CD14-positive monocyte (primary cell): ENCODE data around the gene MAP2K7. TPM values are rescaled to one million over a fixed set of nuclear protein-coding genes. Genes with fewer than 3 reads are reported as not detected.
"Not testable (repeated sequence)": the region's sequence is repeated elsewhere in the genome, so short reads cannot be mapped to it uniquely, and the experiment has no call there.

Experiments
- DNase-seq, 3 donors: peaks; one replicate each; pipeline ENCODE4 v3.0.0-alpha.2; 2011 to 2022
- H2AFZ ChIP-seq: 2 replicates; pipeline ENCODE4 v1.6.0; 2012; ENCODE audit warnings: mild to moderate bottlenecking, low read depth, low read length, inconsistent platforms; ENCODE audit not compliant: insufficient read depth, poor library complexity, severe bottlenecking
- H3K27ac ChIP-seq, 2 donors: 1 replicate in 1 of 2; 2 replicates in 1 of 2; pipeline ENCODE4 v1.5.1; 2012 to 2013; ENCODE audit warnings: low read length in 2 of 2, control low read depth in 1 of 2, inconsistent platforms in 1 of 2, low read depth in 1 of 2, mild to moderate bottlenecking in 1 of 2
- H3K27me3 ChIP-seq, 2 donors: one replicate each; pipeline versions ENCODE4 v1.6.0 to v1.6.1; 2011 to 2013; ENCODE audit warnings: low read length in 2 of 2; ENCODE audit not compliant: control insufficient read depth in 2 of 2, insufficient read depth in 2 of 2
- H3K36me3 ChIP-seq, 2 donors: replicated peaks in 1 of 2; 1 replicate in 1 of 2; 2 replicates in 1 of 2; pipeline versions ENCODE4 v1.5.1 to v1.6.1; 2012 to 2013; ENCODE audit warnings: low read length in 2 of 2, control low read depth in 1 of 2, inconsistent platforms in 1 of 2, mild to moderate bottlenecking in 1 of 2; ENCODE audit not compliant: insufficient read depth in 2 of 2, control insufficient read depth in 1 of 2
- H3K4me1 ChIP-seq, 2 donors: 1 replicate in 1 of 2; 2 replicates in 1 of 2; pipeline versions ENCODE4 v1.5.1 to v1.6.1; 2012 to 2013; ENCODE audit warnings: low read length in 2 of 2, control low read depth in 1 of 2, inconsistent platforms in 1 of 2, mild to moderate bottlenecking in 1 of 2, moderate library complexity in 1 of 2; ENCODE audit not compliant: insufficient read depth in 2 of 2, control insufficient read depth in 1 of 2
- H3K4me2 ChIP-seq: replicated peaks from 2 replicates; pipeline ENCODE3; 2012; ENCODE audit warnings: low read length, moderate library complexity, mild to moderate bottlenecking; ENCODE audit not compliant: poor library complexity, severe bottlenecking; ENCODE audit errors: extremely low read depth
- H3K4me3 ChIP-seq, 3 experiments: fragments of 200-600 bp in 1 of 3; sonication (generic) in 1 of 3; replicated peaks in 1 of 3; 1 replicate in 2 of 3; 2 replicates in 1 of 3; pipeline ENCODE4 v1.5.1; 2011 to 2013; ENCODE audit warnings: low read length in 3 of 3, mild to moderate bottlenecking in 3 of 3, control low read depth in 2 of 3, low read depth in 2 of 3, inconsistent platforms in 1 of 3, moderate library complexity in 1 of 3
- H3K79me2 ChIP-seq: 2 replicates; pipeline ENCODE4 v1.6.0; 2012; ENCODE audit warnings: mild to moderate bottlenecking, control low read depth, inconsistent platforms, low read length, moderate library complexity; ENCODE audit not compliant: insufficient read depth
- H3K9ac ChIP-seq: 2 replicates; pipeline ENCODE4 v1.6.0; 2017; ENCODE audit warnings: low read length, mild to moderate bottlenecking; ENCODE audit not compliant: insufficient read depth, poor library complexity, severe bottlenecking
- H3K9me3 ChIP-seq, 2 donors: replicated peaks in 1 of 2; 1 replicate in 1 of 2; 2 replicates in 1 of 2; pipeline versions ENCODE4 v1.5.1 to v1.6.1; 2012 to 2013; ENCODE audit warnings: low read length in 2 of 2, control low read depth in 1 of 2; ENCODE audit not compliant: control insufficient read depth in 1 of 2, insufficient read depth in 1 of 2
- H4K20me1 ChIP-seq: 2 replicates; pipeline ENCODE4 v1.6.0; 2012; ENCODE audit warnings: mild to moderate bottlenecking, low read length, control low read depth, moderate library complexity; ENCODE audit not compliant: insufficient read depth
- H3K27ac Mint-ChIP-seq, 7 donors: one replicate each; pipeline ENCODE4 v1.8.0; 2020; ENCODE audit warnings: mild to moderate bottlenecking in 7 of 7, mixed read lengths in 7 of 7, moderate library complexity in 6 of 7, inconsistent platforms in 2 of 7
- H3K27me3 Mint-ChIP-seq, 3 donors: one replicate each; pipeline ENCODE4 v1.8.0; 2021 to 2022; ENCODE audit warnings: low read depth in 3 of 3, mild to moderate bottlenecking in 3 of 3, mixed read lengths in 3 of 3, moderate library complexity in 3 of 3, inconsistent platforms in 1 of 3
- H3K36me3 Mint-ChIP-seq, 2 donors: one replicate each; pipeline ENCODE4 v1.8.0; 2020; ENCODE audit warnings: mixed read lengths in 2 of 2, inconsistent platforms in 1 of 2, mild to moderate bottlenecking in 1 of 2
- H3K4me1 Mint-ChIP-seq: one replicate; pipeline ENCODE4 v1.8.0; 2020; ENCODE audit warnings: mild to moderate bottlenecking, mixed read lengths
- H3K4me3 Mint-ChIP-seq, 2 donors: one replicate each; pipeline ENCODE4 v1.8.0; 2020; ENCODE audit warnings: mild to moderate bottlenecking in 2 of 2, mixed read lengths in 2 of 2, moderate library complexity in 1 of 2
- H3K9me3 Mint-ChIP-seq, 7 donors: one replicate each; pipeline ENCODE4 v1.8.0; 2020 to 2022; ENCODE audit warnings: mixed read lengths in 7 of 7, mild to moderate bottlenecking in 6 of 7, moderate library complexity in 6 of 7, inconsistent platforms in 2 of 7
- CTCF ChIP-seq: fragments of 200-600 bp; IDR thresholded peaks from one replicate; pipeline ENCODE4 v1.8.0; 2022; ENCODE audit warnings: antibody characterized with exemption, mild to moderate bottlenecking
- WGBS: methylation state at CpG from one replicate; pipeline ENCODE4 v1.1.5; 2013; ENCODE audit warnings: missing lambda C conversion rate; ENCODE audit not compliant: insufficient coverage; 5-methylcytosine and 5-hydroxymethylcytosine counted together
- intact Hi-C, 2 donors: fragments of 100-400 bp; cut with micrococcal nuclease; formaldehyde crosslinking; loops; one replicate each; pipeline versions ENCODE4 v1.15.0 to v1.15.1; 2023
- polyA plus RNA-seq, 3 donors: library from polyadenylated mRNA; depleted of rRNA in 1 of 3; unstranded in 2 of 3; stranded (reverse) in 1 of 3; fragments of 300-500 nt in 2 of 3; fragments of >200 nt in 1 of 3; fragmentation: Illumina TruSeq in 2 of 3; gene quantifications; 1 replicate in 2 of 3; 2 replicates in 1 of 3; pipeline ENCODE4 v1.2.3, GENCODE V29; 2012 to 2021

MAP2K7 gene
- polyA plus RNA-seq, 3 donors, result 0.92 to 39.5 (median 1.5) TPM

DNA sequence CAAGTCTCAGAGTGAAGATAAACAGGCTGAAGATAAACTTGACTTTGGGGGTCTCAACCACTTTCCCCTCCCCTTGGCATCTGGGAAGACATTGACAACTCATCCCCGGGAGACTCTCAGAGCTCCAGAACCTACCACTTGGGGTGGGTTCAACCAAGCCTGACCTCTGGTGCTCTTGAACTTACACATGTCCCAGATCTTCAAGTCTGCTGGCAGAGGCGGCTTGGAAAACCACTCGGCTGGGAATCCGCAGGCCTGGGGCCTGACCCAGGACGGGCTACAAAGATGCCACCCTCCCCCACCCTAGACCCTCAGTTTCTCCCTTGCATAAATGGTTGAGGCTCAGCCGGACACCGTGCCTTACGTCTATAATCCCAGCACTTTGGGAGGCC, 14.9 kb upstream of the MAP2K7 start:
- 85% methylated on average over 8 of the region's 8 CpGs for WGBS
- Histone ChIP-seq H2AFZ (peak overlapping the region; percentile 53), H3K79me2 (no peaks in the 10 kb centered on the region), H3K27me3 (peaks cover 8 to 28% of the 10 kb centered on the region in 2 donors), H3K4me2 (peak overlapping the region; percentile 22), H3K36me3 (no peaks in the 10 kb centered on the region), H3K4me3 (no peak overlapping the region), H4K20me1 (no peaks in the 10 kb centered on the region), H3K9me3 (no peaks in the 10 kb centered on the region), H3K9ac (no peak overlapping the region), H3K27ac (no peak overlapping the region), H3K4me1 (peaks cover 2 to 7% of the 10 kb centered on the region in 2 donors)
- no peak for DNase-seq
- Mint-ChIP-seq H3K27ac (no peak overlapping the region), H3K9me3 (peaks cover 0 to 10% (median 0%) of the 10 kb centered on the region in 7 donors), H3K4me3 (peak overlapping the region in 1 of 2 donors; percentile 59), H3K4me1 (peaks cover 7% of the 10 kb centered on the region), H3K36me3 (peaks cover 0 to 3% of the 10 kb centered on the region in 2 donors), H3K27me3 (peaks cover 43 to 70% (median 62%) of the 10 kb centered on the region in 3 donors)
- TF ChIP-seq CTCF, result no peak
- intact Hi-C loops, result no loop called here

DNA sequence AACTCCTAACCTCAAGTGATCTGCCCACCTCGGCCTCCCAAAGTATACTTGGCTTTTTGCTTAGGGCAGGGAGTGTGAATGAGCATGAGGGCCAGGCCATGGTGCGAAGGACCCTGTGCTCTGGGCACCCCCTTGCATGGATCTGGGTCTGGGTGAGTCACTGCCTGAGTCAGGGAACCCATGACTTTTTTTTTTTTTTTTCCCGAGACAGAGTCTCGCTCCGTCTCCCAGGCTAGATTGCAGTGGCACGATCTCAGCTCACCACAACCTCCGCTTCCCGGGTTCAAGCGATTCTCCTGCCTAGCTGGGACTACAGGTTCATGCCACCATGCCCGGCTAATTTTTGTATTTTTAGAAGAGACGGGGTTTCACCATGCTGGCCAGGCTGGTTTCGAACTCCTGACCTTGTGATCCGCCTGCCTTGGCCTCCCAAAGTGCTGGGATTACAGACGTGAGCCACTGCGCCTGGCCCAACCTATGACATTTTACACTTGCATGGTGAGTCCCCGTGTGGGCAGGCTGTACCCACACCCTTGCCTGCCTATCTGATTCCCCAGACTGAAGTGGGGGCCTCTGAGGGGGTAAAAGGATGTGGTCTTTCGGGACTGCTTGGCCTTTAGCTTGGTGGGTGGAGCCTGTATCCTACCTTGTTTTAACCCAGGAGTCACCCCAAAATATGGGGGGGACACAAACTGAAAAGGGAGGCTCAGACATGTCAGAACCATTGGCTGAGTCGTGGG, 10.1 kb upstream of the MAP2K7 start:
- H3K36me3 ChIP-seq, H3K9me3 ChIP-seq, H3K4me1 ChIP-seq, H3K79me2 ChIP-seq, H3K4me1 Mint-ChIP-seq, intact Hi-C loops, H2AFZ ChIP-seq, H3K4me3 Mint-ChIP-seq, H3K36me3 Mint-ChIP-seq, H3K27ac Mint-ChIP-seq, H4K20me1 ChIP-seq, H3K9me3 Mint-ChIP-seq, H3K4me3 ChIP-seq, H3K9ac ChIP-seq, H3K27ac ChIP-seq, H3K4me2 ChIP-seq: not testable (repeated sequence)
- peaks cover 37 to 55% (median 42%) of the 10 kb centered on the region in 3 donors for H3K27me3 Mint-ChIP-seq
- WGBS, result 84% methylated on average over 14 of the region's 18 CpGs
- H3K27me3 ChIP-seq, result peaks cover 4 to 20% of the 10 kb centered on the region in 2 donors
- peak in 1 of 3 donors; percentile 48 for DNase-seq
